ENCODE results near the gene TLNRD1.

The TLNRD1 gene

GRCh38 chr15:81029414-81030300 is 28.9 kb downstream of the TLNRD1 start:
- DNase-seq (ENCODE audit: low read depth): no peak

DNA sequence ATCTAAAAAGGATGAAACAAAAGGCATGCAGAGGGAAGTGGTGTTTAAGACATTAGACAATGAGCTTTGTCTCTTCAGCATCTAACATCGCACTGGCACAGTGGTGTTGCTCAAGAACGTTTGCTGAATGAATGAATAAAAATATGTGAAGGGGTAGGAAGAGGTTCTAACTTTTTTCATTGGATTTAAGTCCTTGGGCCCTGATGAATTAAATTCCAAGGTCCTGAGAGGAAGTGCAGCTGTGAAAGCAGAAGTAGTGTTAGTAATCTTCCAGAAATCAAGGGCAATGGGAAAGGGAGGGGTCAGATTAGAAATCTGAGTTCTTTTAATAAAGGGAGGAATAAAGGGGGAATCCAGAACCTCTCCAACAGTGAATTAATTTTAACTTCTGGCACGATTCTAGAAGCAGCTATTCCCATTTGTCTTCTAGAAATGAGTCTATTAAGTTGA is 29.6 kb downstream of the TLNRD1 start:
- DNase-seq (ENCODE audit: low read depth): no peak

DNA sequence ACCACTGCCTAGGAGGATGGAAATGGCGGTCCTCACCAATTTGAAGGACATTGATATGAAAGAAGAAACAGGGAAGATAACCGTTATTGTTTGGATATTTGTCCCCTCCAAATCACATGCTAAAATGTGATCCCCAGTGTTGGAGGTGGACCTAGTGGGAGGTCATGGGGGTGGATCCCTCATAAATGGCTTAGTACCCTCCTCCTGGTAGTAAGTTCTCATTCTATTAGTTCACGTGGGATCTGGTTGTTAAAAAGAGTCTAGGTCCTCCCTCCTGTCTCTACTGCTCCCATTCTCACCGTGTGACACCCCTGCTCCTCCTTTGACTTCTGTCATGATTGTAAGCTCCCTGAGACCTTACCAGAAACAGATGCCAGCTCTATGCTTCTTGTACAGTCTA is 30.5 kb downstream of the TLNRD1 start:
- no peak for DNase-seq (ENCODE audit: low read depth)

GRCh38 chr15:81032355-81032754 is 31.6 kb downstream of the TLNRD1 start:
- DNase-seq (ENCODE audit: low read depth): no peak

DNA sequence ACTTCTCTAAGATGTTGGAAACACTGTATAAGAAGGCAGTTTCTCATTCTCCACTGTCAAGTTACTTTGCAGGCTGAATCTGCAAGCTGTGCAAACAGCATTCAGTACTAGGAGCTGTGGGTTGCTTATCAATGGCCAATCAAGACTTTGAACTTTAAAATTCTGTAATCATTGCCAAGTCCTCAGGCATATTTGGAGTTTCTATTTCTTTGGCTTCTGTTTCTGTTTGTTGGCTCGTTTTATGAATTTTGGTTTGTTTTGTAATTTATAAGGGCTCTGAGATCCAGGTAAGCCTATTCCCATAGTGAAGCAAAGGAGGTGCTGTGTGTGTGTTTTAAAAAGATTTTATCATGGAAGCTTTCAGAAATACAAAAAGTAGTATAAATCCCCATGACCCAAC is 32.1 kb downstream of the TLNRD1 start:
- no peak for DNase-seq (ENCODE audit: low read depth)

- DNase-seq (ENCODE audit: low read depth): no peak
Observed at GRCh38 chr15:81033508-81033907, 32.8 kb downstream of the TLNRD1 start.

- no peak for DNase-seq (ENCODE audit: low read depth)
Observed at GRCh38 chr15:81037952-81038743, 37.4 kb downstream of the TLNRD1 start.

DNA sequence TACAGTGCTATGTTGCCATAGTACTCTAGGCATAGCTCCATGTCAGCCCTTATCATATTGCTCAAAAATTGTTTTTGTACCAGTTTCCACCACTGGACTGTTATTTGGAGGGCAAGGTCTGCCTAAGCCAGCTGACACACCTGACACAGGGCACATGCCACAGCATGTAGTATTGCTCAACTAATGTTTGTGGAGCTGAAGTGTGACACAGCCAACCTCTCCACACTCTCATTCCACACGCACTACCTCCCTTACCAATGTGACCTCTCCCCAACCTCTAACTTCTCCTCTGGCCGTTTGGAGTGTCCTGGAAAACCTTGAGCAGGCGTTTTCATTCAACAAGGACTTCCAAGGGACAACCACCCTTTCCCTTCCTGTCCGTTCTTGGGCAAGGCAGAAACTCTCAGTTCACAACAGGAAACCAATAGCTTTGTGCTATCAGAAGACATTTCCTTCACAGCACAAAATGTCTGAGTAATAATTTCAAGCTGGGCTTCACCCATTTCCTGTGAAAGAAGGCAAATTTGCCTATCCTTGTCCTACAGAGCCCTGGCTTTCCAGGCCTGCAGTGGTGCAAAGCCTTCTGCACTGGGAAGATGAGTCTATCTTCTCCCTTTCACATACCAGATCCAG is 38.4 kb downstream of the TLNRD1 start:
- no peak for DNase-seq (ENCODE audit: low read depth)

DNA sequence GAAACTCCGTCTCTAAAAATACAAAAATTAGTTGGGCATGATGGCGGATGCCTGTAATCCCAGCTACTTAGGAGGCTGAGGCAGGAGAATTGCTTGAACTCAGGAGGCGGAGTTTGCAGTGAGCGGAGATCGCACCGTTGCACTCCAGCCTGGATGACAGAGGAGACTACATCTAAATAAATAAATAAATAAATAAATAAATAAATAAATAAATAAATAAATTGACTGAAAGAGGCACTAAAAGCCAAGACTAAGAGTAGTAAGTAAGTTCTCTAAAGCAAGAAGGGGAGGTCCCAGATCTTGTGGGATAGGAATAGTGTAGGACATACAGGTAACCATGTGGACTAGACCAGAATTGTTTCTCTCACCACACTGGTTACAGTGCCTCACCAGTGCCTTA is 40.0 kb downstream of the TLNRD1 start:
- no peak for DNase-seq (ENCODE audit: low read depth)

DNA sequence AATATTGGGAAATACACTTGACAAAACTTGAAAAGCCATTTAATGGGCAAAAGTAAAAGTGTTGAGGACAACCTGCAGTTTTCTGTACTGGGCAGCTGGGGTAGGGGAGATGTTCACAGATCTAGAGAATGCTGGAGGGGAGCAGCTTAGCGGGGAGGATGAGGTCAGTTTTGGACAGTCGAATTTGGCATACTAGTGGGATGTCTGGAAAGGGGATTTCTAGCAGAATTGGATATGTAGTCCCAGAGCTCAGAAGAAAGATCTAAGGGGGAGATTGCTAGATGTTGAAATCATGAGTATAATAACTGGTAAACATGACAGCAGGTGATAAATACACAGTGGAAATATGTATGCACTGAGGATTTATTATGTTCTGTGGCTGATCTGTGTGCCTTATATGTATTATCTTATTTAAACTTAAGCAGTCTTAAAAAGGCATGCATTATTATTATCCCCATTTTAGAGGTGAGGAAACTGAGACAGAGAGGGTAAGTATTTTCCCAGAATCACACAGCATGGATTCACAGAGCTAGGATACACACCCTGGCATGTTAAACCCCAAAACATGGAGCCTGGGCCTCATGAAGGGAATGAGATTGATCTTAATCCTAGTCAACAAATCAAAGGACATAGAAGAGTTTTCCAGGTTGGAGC is 42.7 kb downstream of the TLNRD1 start:
- no peak for DNase-seq (ENCODE audit: low read depth)

DNA sequence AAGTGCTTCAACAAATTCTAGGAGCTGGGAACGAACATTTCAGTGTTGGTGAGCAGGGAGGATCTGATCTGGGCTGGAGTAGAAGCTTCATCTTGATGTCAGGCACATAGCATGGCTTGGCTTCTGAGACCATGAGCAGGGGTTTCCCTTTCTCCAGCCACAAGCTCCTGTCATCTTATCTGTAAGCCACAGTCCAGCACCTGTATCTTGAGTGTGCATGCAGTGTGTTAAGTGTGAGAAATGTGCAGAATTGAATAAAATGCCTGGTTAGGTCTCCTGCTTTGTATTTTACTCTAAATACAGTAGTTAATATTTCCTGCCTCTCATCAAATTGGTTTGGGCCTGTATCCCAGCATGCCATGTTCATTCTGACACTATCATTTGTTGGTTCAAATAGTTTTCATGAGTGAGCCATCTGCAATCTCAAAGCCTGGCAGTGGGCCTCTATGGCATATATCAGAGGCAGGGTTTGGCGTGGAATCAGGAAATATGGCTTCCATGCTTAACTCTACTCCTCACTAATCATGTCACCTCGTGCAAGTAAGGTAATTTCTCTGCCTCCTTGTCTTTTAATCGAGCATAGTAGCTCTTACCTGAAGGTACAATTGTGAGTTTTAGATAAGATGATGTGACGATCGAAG is 43.3 kb downstream of the TLNRD1 start:
- no peak for DNase-seq (ENCODE audit: low read depth)

DNA sequence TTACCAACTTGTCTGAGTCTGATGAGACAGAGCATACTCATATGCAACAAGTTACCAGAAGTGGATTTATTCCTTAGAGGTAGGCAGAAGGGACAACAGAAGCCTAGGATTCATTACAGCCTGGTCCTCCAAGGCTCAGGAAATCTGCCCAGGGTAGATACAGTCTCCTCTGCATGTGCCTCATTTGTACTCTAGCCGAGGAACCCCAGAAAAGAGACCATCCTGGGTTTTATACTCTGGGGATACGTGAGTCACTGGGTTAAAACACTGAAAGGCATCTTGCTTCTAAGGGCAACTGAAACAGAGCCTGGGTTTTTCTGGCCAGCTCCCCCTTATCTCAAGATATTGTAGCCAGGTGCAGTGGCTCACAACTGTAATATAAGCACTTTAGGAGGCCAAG is 45.6 kb downstream of the TLNRD1 start:
- no peak for DNase-seq (ENCODE audit: low read depth)

DNA sequence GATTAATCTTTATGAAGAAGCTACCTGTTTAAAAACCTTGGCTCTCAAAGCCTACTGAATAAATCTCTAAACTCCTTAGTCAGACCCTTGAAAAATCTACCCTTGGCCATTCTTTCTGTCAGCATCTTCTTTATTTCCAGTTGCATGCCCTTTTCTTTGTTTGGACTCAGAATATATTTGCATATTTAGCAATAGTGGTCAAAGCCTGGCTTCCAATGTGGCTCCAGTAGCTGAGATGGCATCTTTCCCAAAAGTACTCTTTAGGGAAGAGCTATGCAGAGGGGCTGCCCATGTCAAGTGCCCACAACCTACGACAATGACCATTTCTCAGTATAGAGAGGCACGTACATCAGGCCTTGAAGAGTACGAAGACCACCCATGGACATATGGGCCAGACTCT is 47.2 kb downstream of the TLNRD1 start:
- no peak for DNase-seq (ENCODE audit: low read depth)

GRCh38 chr15:81049835-81050234 is 49.1 kb downstream of the TLNRD1 start:
- DNase-seq (ENCODE audit: low read depth): no peak

GRCh38 chr15:81050259-81050658 is 49.5 kb downstream of the TLNRD1 start:
- DNase-seq (ENCODE audit: low read depth): no peak

DNA sequence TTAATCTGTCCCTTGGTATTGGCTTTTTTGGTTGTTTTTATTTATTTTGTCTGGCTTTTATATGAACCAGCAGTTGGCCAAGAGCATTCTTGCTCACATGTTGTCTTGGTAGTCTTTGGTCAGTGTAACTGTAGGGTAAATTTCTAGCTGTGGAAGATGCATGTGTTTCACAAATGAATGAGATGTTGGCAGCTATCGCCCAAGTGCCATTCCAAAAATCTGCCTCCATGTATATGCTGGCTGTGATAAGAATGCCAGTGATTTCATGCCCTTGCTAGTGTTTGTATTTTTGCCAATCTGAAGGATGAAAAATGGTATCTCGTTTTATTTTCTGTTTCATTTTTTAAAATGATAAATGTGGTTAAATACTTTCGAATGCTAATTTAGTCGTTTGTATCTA is 50.1 kb downstream of the TLNRD1 start:
- no peak for DNase-seq (ENCODE audit: low read depth)

DNA sequence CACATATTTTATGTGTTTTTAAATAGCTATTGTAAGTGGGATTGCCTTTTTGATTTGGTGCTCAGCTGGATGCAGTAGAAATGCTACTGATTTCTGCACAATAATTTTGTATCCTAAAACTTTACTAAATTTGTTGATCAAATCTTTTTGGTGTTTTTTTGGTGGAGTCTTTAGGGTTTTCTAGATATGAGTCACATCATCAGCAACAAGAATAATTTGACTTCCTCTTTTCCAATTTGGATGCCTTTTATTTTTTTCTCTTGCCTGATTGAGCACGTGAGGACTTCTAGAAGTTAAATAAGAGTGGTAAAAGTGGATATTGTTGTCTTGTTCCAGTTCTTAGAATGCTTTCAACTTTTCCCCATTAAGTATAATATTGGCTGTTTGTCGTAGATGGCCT is 51.3 kb downstream of the TLNRD1 start:
- no peak for DNase-seq (ENCODE audit: low read depth)

GRCh38 chr15:81053621-81054020 is 52.9 kb downstream of the TLNRD1 start:
- no peak for DNase-seq (ENCODE audit: low read depth)

GRCh38 chr15:81054236-81054635 is 53.5 kb downstream of the TLNRD1 start:
- DNase-seq (ENCODE audit: low read depth): no peak

All from HS-27A (cell line).